H1 (cell line): ENCODE data around the gene DFFB. TPM values are rescaled to one million over a fixed set of nuclear protein-coding genes. Genes with fewer than 3 reads are reported as not detected.

Source experiments
- CBX5 ChIP-seq: fragments of 300-800, 300-1000 bp; sonication (generic); IDR thresholded peaks from 2 replicates; pipeline ENCODE4 v1.7.1; 2016; ENCODE audit warnings: antibody characterized with exemption, low read length, low read depth
- FOSL1 ChIP-seq: IDR thresholded peaks from 2 replicates; pipeline ENCODE4 v1.6.1; 2011; ENCODE audit warnings: mild to moderate bottlenecking, low read depth, low read length, moderate library complexity; ENCODE audit not compliant: insufficient read depth
- RBBP5 ChIP-seq: IDR thresholded peaks from 2 replicates; pipeline ENCODE4 v1.7.1; 2012; ENCODE audit warnings: low read depth, mild to moderate bottlenecking, inconsistent platforms, low read length, moderate library complexity, borderline replicate concordance
- SAP30 ChIP-seq: fragments of 300-600 bp; sonication (generic); IDR thresholded peaks from 2 replicates; pipeline ENCODE4 v1.7.1; 2012; ENCODE audit warnings: low read length, moderate library complexity, mild to moderate bottlenecking, inconsistent platforms; ENCODE audit not compliant: insufficient read depth, insufficient replicate concordance
- polyA plus RNA-seq, 7 experiments: library from polyadenylated mRNA; depleted of rRNA in 3 of 7; stranded (reverse) in 5 of 7; unstranded in 2 of 7; fragments of >200 nt in 5 of 7; fragments of 200-250 nt in 2 of 7; gene quantifications; 1 replicate in 5 of 7; 2 replicates in 1 of 7; 4 replicates in 1 of 7; pipeline versions ENCODE4 v1.2.1 to v1.2.3, GENCODE V29; 2011 to 2013; ENCODE audit warnings: missing spikeins in 2 of 7, mixed read lengths in 2 of 7
- total RNA-seq: library from RNA; stranded (reverse); fragmentation: NEBNext Ultra II Directional; extraction: Animal tissue kit (Norgen Biotek cat#: 25700); gene quantifications from 2 replicates; pipeline ENCODE4 v1.2.1, GENCODE V29; 2021
- TF ChIP-seq, protein P1 (sequence below): IDR thresholded peaks from 2 replicates; pipeline ENCODE4 v1.6.1; 2011; ENCODE audit warnings: low read depth, mild to moderate bottlenecking, low read length; ENCODE audit not compliant: insufficient read depth

DFFB gene
- total and polyA plus RNA-seq, 2 of the 8 experiments (the other 6 are each of a cell fraction or from before 2014, with no cell fraction given): 8.6 to 11.9 TPM

GRCh38 chr1:3852711-3853485 lies 4.4 kb upstream of the DFFB start (continued):
- TF ChIP-seq, protein P1, sequence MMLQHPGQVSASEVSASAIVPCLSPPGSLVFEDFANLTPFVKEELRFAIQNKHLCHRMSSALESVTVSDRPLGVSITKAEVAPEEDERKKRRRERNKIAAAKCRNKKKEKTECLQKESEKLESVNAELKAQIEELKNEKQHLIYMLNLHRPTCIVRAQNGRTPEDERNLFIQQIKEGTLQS: no peak
- TF ChIP-seq SAP30: no peak
- no peak for TF ChIP-seq FOSL1
- TF ChIP-seq RBBP5: no peak
- no peak for TF ChIP-seq CBX5
